Testis (tissue), 3 donors: ENCODE measurements around the gene FAM228B. TPM values are rescaled to one million over a fixed set of nuclear protein-coding genes. Genes with fewer than 3 reads are reported as not detected.

Experiments
- DNase-seq: peaks from one replicate; pipeline ENCODE4 v3.0.0-alpha.2; 2019
- H3K27ac ChIP-seq, 2 donors: fragments of 200-600 bp; sonication (generic); one replicate each; pipeline ENCODE4 v1.5.1; 2019
- H3K27me3 ChIP-seq: fragments of 200-600 bp; sonication (generic); one replicate; pipeline ENCODE4 v1.5.1; 2019
- H3K36me3 ChIP-seq: fragments of 200-600 bp; sonication (generic); one replicate; pipeline ENCODE4 v1.5.1; 2017; ENCODE audit warnings: low read depth; ENCODE audit errors: missing control alignments
- H3K4me1 ChIP-seq: fragments of 200-600 bp; sonication (generic); one replicate; pipeline ENCODE4 v1.5.1; 2019
- H3K4me3 ChIP-seq, 2 donors: fragments of 200-600 bp; sonication (generic); one replicate each; pipeline ENCODE4 v1.5.1; 2017 to 2019
- H3K9me3 ChIP-seq: fragments of 200-600 bp; sonication (generic); one replicate; pipeline ENCODE4 v1.5.1; 2017
- POLR2A ChIP-seq: fragments of 450-650 bp; IDR thresholded peaks from one replicate; pipeline ENCODE4 v1.6.1; 2017; ENCODE audit warnings: antibody characterized with exemption, mild to moderate bottlenecking, moderate library complexity
- WGBS, 2 donors: methylation state at CpG; one replicate each; pipeline ENCODE4 v1.1.5; 2018; 5-methylcytosine and 5-hydroxymethylcytosine counted together
- intact Hi-C: fragments of 100-400 bp; cut with DNase I; formaldehyde crosslinking; loops from one replicate; pipeline ENCODE4 v1.15.1; 2023; ENCODE audit warnings: low total_unique reads
- polyA plus RNA-seq: library from polyadenylated mRNA; stranded (reverse); fragments of 350-450 nt; fragmentation: Illumina TruSeq; extraction: RNeasy Lipid Tissue Mini Kit (QIAGEN cat#74804); gene quantifications from one replicate; pipeline ENCODE4 v1.2.3, GENCODE V29; 2014; ENCODE audit warnings: low read depth, low replicate concordance; ENCODE audit not compliant: insufficient read depth
- total RNA-seq, 2 donors: library from RNA; depleted of rRNA; stranded (reverse); fragments of >200 nt; gene quantifications; one replicate each; pipeline ENCODE4 v1.2.3, GENCODE V29; 2016
- TF ChIP-seq, protein P1 (sequence below), 3 experiments: fragments of 450-650 bp in 2 of 3; fragments of 200-600 bp in 1 of 3; sonication (generic) in 1 of 3; IDR thresholded peaks; one replicate each; pipeline ENCODE4 v1.5.1; 2016 to 2019; ENCODE audit warnings: antibody characterized with exemption in 3 of 3, mild to moderate bottlenecking in 2 of 3, moderate library complexity in 1 of 3

The FAM228B gene
- total and polyA plus RNA-seq, 3 donors from 2014 or later = 45.3 to 56.2 (median 47.1) TPM

DNA sequence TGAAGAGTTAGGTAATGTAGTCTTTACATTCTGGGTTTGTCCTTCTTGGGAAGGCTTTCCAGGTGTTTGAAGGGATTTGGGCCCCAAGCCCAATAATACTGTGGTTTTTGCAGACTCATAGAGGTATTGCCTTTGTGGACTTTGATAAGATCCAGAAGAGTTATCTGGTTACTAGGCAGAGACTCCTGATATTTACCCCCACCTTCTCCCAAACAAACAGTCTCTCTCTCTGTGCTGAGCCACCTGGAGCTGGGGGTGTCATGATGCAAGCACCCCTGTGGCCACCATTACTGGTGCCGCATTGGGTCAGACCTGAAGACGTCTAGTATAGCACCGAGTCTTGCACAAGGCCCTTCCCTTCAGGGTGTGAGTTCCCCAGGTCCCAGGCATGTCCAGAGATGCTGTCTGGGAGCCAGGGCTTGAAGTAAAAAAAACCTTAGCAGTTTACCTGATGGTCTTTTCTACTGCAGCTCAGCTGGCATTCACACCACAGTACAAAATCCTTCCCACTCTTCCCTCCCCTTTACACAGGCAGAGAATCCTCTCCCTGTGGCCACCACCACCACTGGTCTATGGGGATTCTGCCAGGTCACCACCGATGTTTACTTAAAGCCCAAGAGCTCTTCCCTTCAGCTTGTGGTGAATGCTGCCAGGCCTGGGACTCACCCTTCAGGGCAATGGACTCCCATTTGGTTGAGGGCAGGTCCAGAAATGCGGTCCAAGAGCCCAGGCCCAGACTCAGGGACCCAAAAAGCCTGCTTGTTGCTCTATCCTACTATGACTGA lies 29.3 kb downstream of the FAM228B start:
- Histone ChIP-seq H3K36me3 (no peaks in the 10 kb centered on the region), H3K4me1 (no peaks in the 10 kb centered on the region), H3K27me3 (no peaks in the 10 kb centered on the region), H3K27ac (no peak overlapping the region), H3K9me3 (no peaks in the 10 kb centered on the region), H3K4me3 (no peak overlapping the region)
- DNase-seq = no peak
- intact Hi-C loops = no loop called here
- 89 to 93% methylated on average over 5 of the region's 5 CpGs for WGBS, 2 donors
- TF ChIP-seq, protein P1, sequence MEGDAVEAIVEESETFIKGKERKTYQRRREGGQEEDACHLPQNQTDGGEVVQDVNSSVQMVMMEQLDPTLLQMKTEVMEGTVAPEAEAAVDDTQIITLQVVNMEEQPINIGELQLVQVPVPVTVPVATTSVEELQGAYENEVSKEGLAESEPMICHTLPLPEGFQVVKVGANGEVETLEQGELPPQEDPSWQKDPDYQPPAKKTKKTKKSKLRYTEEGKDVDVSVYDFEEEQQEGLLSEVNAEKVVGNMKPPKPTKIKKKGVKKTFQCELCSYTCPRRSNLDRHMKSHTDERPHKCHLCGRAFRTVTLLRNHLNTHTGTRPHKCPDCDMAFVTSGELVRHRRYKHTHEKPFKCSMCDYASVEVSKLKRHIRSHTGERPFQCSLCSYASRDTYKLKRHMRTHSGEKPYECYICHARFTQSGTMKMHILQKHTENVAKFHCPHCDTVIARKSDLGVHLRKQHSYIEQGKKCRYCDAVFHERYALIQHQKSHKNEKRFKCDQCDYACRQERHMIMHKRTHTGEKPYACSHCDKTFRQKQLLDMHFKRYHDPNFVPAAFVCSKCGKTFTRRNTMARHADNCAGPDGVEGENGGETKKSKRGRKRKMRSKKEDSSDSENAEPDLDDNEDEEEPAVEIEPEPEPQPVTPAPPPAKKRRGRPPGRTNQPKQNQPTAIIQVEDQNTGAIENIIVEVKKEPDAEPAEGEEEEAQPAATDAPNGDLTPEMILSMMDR (IDR thresholded peaks at IDR 0.05) = no peak
- TF ChIP-seq POLR2A = no peak

GRCh38 chr2:24153478-24153877 lies 30.2 kb downstream of the FAM228B start:
- Histone ChIP-seq H3K27ac (no peak overlapping the region), H3K4me3 (no peak overlapping the region), H3K27me3 (no peaks in the 10 kb centered on the region), H3K9me3 (no peaks in the 10 kb centered on the region), H3K36me3 (no peaks in the 10 kb centered on the region), H3K4me1 (no peaks in the 10 kb centered on the region)
- 83 to 91% methylated on average over 4 of the region's 4 CpGs for WGBS, 2 donors
- TF ChIP-seq, protein P1 (IDR thresholded peaks at IDR 0.05) = no peak
- no peak for TF ChIP-seq POLR2A
- intact Hi-C loops = no loop called here
- no peak for DNase-seq

GRCh38 chr2:24158131-24158530 lies 34.9 kb downstream of the FAM228B start:
- H3K4me1 ChIP-seq = no peaks in the 10 kb centered on the region

GRCh38 chr2:24159708-24160107 lies 36.4 kb downstream of the FAM228B start:
- Histone ChIP-seq H3K4me1 (no peaks in the 10 kb centered on the region), H3K4me3 (no peak overlapping the region), H3K9me3 (no peaks in the 10 kb centered on the region), H3K27me3 (no peaks in the 10 kb centered on the region), H3K27ac (no peak overlapping the region), H3K36me3 (no peaks in the 10 kb centered on the region)
- DNase-seq = no peak
- TF ChIP-seq, protein P1 (IDR thresholded peaks at IDR 0.05) = no peak
- TF ChIP-seq POLR2A = no peak
- intact Hi-C loops = no loop called here
- 90 to 97% methylated on average over 4 of the region's 4 CpGs for WGBS, 2 donors

More at GRCh38 chr2:24158131-24158530, 34.9 kb downstream of the FAM228B start:
- Histone ChIP-seq H3K9me3 (no peaks in the 10 kb centered on the region), H3K27me3 (no peaks in the 10 kb centered on the region), H3K27ac (no peak overlapping the region), H3K4me3 (no peak overlapping the region), H3K36me3 (no peaks in the 10 kb centered on the region)
- intact Hi-C loops = no loop called here
- DNase-seq = no peak
- TF ChIP-seq, protein P1 (IDR thresholded peaks at IDR 0.05) = no peak
- TF ChIP-seq POLR2A = no peak
- WGBS, 2 donors = 94% methylated on average over 5 of the region's 5 CpGs

DNA sequence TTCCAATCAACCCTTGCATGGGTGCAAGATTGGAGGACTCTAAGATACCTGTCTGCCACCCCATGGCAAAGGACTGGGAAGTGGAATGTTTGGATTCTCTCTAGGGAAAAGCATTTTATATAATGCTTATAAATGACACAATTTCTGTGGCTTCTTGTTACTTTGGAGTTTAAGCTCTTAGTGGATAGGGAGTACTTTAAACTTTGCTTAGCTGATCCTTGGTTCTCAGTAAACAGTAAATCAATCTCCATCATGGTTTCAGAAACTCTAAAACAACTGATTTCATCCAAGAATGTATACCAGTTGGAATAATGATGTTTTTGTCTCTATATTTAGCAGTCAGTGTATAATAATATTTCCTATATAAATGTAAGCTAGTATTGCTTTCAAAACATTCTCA lies 37.5 kb downstream of the FAM228B start:
- TF ChIP-seq, protein P1 (IDR thresholded peaks at IDR 0.05) = no peak
- TF ChIP-seq POLR2A = no peak
- Histone ChIP-seq H3K4me1 (no peaks in the 10 kb centered on the region), H3K27me3 (no peaks in the 10 kb centered on the region), H3K9me3 (no peaks in the 10 kb centered on the region), H3K36me3 (no peaks in the 10 kb centered on the region), H3K27ac (no peak overlapping the region), H3K4me3 (no peak overlapping the region)
- no peak for DNase-seq
- intact Hi-C loops = no loop called here
